ENCODE measurements around the gene ATRN.

ATRN gene

DNA sequence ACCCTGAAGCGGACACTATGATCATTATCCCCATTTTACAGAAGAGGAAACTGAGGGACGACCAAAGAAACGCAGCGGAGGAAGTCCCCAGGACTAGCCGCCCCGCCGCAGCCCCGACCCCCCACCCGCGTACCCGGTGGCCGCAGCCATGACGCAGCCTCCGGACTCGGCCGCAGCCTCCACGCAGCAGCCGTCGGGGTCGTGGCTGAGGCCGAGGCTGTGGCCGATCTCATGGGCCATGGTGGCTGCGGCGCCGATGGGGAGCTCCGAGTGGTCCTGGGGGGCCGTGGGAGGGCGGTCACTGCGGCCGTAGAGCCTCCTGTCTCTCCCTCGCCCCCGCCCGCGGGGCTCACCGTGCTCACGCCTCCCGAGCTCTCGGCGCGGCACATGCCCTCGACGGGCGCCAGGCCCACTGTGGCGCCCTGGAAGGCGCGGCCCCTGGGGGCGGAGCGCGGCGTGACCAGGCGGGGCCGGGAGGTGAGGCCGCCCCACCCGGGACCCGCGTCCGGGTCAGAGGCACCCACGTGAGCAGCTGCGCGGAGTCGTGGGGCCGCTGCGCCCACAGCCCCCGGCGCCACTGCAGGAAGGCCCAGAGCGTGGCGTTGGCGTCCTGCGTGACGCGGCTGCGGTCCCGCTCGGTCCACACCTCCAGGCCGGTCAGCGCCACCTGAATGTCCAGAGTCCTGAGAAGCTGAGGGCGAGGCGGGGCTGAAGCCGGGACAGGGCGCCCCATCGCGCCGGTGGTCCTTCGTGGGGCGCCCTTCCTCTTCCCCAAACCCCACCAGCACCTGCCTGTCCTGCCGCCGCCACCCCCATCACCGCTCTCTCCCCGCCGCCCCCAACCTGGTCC lies 202.6 kb downstream of the ATRN start:
- no peak for DNase-seq (ENCODE audit: low read depth in 2 of 2, low spot score in 1 of 2)

DNA sequence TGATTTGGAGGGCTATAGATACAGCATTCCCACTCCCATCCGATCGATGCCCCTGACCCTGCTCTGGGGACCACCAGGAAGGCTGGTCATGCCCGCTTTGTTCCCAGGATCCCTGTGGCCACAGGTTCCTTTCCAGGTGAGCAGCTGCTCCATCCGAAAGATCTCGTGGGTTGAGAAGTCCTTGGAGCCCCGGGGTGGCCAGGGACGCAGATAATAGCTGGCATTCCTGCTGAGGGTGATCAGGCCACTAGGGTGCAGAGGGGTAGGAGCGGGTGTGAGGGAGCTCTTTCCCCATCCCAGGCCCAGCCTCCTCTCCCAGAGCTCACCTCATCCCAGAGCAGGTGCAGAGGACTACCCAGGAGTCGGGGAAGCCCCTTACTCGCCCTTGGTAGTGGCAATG lies 203.6 kb downstream of the ATRN start:
- no peak for DNase-seq (ENCODE audit: low read depth in 2 of 2, low spot score in 1 of 2)

DNA sequence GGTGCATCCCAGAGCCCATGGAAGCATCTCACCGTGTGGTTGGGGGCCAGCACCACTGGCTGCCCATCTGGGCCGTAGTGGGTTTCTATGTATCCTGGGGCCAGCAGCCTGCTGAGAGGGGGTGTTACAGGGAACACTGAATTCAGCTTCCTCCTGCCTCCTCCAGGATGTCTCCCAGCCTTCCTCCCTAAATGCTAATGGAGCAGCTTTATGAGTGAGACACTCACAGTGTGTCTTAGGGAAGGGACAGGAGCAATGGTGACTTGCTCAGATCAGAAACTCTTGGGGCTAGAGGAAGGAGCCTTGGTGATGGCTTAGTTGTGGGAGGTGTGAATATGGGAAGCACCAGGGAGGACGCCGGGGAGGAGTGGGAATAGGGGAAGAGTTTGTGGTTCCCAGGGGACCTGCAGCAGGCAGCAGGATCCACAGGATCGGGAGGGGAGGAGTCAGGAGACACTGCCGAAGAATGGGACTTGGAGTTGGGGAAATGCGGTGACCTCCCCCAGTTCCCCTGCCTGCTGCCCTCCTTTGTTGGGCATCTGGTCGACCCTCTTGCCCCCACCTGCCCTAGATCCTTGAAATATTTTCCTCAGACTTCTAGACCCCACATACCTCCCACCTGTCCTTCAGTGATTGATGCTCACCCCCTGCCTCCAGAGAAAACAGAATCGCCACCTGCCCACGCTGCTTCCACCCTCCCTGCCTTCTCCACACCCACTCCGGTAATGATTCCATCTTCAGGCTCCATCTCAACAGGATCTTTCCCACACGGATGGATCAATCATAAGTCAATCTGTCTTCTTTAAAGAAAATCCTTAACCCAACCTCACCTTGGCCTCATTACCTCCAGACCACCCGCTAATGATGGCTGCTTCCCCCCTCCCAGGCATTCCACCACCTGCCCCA lies 204.4 kb downstream of the ATRN start:
- no peak for DNase-seq (ENCODE audit: low read depth in 2 of 2, low spot score in 1 of 2)

DNA sequence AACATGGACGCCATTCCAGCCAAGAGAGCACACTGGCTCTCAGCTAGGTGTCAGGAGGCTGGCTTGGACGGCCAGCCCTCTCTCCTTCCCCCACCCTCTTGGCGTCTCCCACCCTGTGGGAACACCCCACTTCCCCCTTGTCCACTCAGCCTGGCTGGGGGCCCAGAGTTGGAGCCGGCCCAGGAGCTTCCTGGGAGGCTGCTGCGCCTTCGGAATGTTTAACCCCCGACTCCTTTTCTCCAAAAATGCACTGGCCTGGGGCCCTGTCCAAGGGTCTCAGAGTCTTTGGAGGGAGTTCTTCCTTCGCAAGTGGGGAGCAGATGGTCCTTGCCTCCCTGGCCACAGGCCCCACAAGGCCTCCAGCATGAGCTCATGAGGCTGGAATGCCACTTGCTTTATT lies 206.9 kb downstream of the ATRN start:
- DNase-seq (ENCODE audit: low read depth in 2 of 2, low spot score in 1 of 2) = no peak

DNA sequence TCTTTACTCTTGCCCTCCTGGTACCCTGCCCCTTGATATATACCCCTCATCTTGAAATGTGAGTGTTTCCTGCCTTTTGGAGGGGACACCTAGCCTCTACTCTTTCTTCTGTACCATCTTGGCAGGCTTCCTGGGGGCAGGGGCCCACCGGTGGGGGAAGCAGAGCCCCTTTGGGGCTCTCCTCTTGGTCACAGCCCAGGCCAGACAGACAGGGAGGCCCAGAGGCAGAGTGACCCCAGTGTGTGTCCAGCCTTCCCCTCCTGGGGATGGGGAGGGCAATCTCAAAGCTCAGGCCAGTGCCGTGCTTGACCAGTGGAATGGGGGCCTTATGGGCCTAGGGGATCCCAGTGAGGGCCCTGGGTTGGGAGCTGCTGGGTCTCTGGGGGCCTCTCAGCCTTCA lies 207.4 kb downstream of the ATRN start:
- no peak for DNase-seq (ENCODE audit: low read depth in 2 of 2, low spot score in 1 of 2)

DNA sequence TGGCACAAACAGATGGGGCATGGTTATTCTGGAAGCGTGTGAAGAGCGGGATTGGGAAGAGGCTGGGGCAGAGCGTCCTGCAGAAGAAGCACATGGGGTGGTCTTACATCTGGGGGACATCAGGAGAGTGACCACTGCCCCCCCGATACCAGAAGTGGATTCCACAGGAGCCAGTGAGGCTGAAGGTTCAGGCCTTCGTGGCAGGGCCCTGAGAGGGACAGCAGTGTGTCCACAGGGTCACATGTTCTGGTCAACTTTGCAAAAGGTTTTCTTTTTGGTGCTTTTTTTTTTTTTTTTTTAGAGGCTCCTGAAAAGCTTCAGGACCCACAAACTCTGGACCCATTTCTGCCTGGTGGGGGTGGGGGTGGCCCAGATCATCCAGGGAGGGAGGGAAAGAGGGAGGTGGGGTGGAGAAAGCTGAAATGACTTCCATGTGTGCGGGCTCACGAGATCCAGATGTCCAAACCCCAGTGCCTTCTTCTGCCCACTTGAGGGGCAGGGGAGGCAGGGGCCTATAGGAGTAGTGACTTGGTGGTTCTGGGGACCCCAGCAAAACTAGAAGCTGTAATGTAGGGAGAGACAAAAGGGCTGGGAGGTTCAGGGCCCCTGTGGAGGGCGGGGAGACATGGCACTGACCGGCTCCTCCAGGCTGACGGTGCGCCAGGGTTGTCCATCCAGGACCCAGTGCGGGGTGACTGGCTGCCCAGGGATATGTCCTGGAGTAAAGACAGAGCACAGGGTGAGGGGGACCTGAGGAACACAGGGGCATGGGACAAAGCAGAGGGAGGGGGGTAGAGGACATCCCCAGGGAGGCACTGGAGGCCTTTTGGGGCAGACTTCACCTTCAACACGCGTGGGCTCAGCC lies 208.3 kb downstream of the ATRN start:
- DNase-seq (ENCODE audit: low read depth in 2 of 2, low spot score in 1 of 2) = no peak

DNA sequence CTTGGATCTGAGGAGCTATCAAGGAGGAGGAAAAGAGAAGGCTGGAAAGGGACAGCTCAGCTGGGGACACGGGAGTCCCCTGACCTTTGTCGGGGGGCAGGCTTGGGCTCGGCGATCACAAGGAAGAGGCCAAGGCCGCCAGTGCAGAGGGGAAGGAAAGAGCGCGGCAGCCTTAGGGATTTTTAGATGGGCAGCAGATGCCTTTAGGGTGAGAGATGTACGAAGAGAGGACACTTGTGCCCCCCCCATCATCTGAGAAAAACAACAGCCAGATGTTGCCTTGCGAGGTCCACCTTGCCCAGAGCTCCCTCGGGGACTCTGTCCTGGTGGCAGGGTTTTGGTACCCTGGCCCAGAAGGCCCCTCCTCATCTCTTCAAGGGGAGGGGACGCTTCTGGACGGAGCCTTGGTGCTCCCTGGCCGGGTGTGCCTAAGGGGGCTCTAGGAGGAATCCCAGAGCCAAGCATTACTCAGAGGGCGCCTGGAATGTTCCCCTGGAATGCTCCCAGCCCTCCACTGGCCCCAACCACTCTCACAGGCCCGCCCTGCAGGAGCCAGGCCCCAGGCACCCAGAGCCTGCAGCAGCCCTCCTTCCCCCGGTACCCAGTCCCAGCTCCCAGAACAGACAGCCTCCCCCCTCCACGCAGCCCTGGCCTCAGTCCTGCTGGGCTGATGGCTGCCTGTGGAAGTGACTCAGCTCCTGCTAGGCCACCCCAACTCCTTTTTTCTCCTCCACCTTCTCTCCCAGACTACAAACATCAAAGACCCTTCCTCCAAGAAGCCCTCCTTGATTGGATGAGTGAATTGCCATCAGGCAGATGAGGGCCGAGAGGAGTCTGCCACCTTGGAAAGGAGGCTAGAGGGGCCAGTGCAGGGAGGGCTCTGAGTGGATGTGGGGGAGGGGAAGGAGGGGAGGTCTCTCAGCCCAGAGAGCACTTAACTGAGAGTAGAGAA lies 209.2 kb downstream of the ATRN start:
- DNase-seq (ENCODE audit: low read depth in 2 of 2, low spot score in 1 of 2) = no peak

DNA sequence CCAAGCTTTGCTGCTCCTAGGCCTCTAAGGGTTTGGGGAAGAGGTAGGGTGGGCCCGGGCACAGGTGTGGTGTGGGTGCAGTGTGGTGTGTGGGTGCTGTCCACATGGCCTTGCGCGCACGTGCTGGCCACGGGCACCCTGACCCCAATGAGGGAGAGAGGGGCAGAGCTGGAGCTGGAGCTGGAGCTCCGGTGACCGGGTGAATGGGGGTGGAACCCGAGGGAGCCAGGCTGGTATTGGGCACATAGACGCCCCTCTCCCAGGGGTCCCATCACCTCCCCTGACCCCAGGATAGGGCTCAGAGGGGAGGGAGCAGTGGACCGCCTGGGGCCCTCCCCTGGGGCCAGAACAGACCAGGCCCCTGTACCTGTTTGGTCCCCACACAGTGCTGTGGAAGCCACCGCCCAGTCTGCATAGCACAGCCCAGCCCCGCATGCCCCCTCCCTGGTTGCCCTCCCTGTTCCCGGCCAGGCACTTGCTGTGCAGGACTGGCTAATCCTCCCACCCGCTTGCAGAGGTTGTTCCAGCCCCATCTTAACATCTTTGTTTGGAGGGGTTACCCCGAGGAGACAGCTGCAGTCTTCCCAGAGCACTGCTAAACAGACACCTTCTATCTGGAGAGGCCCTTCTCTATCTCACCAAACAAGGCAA lies 210.0 kb downstream of the ATRN start:
- DNase-seq (ENCODE audit: low read depth in 2 of 2, low spot score in 1 of 2) = no peak

DNA sequence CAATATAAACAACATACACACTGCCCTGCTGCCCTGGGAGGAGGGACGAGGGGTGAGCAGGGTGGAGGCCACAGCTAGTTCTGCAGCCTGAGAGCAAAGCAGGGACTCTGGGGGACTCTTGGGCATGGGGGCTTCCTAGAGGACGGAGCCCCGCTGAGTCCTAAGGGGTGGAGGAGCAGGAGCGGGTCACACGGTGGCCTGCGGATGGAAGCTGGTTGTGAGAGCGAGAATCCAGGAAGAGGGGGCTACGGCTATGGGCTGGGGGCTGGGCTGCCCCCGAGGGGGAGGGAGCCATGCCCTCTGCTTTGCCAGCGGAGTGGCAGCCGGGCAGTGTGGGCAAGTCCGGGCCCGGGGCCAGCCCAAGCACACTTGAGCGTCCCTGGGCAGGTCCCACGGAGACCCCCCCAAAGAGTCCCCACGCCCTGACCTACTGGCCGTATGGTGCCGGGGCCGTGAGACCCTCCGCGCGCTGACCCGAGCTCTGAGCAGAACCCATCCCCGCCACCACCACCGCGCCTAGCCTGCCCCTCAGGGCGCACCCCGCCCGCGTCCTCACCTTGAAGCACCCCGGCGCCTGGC lies 210.6 kb downstream of the ATRN start:
- DNase-seq (ENCODE audit: low read depth in 2 of 2, low spot score in 1 of 2) = no peak

DNA sequence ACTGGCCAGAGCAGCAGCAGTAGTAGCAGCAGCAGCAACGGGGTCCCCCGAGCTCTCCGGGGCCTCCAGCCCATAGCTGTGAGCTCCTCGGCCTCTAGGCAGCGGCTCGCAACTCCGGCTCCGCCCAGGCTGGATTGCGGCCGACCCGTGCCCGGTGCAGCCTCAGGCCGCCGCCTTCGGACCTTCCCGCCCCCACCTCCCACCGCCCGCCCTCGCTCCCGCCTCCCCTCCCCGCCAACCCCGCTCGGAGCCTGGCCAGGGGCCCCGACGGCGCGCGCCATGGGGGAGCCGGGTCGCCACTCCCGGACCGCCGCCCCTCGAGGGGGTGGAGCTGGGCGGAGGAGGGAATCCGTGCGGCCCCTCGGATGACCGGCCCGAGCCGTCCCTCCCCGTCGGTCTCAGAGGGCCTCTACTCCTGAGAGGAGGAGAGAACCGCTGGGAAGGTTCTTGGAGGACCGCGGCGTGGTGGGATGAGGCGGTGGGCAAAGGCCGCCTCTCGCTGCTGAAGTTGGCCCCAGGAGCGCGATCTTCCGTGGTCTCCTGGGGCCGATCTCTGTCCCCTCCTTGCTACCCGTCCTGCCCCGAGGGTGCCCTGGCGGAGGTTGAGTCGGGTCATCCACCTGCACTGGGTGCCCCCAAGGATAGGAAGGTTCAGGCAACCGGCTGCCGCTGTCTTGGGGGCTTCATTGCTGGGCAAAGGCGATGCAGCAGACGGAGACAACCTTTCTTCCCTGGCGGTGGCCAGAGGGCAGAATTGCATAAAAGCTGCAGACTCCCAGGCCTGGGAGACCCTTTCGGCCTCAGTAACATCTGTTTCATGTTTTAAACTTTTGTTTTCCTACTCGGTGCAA lies 211.3 kb downstream of the ATRN start, which contains the start of gene ADAM33:
ADAM33 (minus strand) TSS at position 80 of the 851 bp plus-strand sequence; CDS start at position 74, 6 bp downstream.
- no peak for DNase-seq (ENCODE audit: low read depth in 2 of 2, low spot score in 1 of 2)

DNA sequence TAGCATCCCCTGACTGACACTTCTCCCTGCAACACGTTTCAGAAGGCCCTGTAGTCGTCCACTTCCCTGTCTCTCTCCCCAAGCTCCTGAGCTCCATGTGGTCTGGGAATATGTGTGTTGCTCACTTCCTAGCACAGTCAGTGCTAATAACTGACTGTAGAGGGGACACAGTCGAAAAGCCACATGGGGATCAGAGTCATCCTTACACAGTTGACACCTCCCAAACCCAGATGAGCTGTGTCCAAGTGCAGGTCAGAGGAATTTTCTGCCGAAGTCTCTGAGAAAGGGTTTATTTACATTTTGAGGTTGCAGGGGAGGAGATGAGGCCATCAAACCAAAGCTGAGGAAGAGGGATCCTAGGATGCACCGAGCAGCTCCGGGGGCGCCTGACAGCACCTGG lies 214.5 kb downstream of the ATRN start:
- DNase-seq (ENCODE audit: low read depth in 2 of 2, low spot score in 1 of 2) = no peak

DNA sequence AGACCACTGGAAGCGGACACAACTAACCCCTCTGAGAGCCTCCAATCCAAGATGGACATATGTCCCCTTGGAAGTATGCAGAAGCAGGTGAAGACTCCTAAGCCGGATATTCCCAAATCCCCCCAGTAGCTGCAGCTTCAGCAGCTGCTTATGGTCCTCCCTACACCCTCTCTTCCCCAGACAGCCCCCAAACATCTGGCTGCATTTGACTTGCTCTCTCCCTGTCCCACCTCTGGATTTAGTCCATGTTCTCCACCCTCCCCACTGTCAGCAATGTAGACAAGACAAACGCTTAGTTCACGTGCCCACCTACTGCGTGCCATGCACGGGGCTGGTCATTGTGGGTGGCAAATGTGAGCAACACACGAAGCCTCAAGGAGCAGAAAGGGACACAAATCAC lies 215.6 kb downstream of the ATRN start:
- no peak for DNase-seq (ENCODE audit: low read depth in 2 of 2, low spot score in 1 of 2)

DNA sequence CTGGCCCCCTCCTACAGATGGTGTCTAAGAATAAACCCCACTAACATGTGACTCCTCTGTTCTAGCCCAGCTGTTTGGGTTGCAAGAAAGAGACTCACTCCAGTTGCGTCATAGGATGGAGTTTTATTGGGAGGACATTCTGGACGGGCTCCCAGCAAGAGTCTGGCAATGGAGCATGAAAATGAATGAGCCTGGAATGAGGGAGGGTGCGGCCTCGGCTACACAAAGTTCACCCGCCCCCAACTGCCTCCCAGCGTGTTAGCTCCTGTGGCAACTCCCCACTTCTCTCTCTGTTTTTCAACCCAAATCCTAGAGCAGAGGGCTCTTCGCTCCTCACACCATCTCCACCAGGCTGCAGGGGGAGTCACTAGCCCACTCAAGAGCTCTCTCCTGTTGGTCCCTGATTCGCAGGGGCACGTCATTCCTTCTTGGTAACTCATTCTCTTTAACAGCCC lies 216.1 kb downstream of the ATRN start:
- no peak for DNase-seq (ENCODE audit: low read depth in 2 of 2, low spot score in 1 of 2)

DNA sequence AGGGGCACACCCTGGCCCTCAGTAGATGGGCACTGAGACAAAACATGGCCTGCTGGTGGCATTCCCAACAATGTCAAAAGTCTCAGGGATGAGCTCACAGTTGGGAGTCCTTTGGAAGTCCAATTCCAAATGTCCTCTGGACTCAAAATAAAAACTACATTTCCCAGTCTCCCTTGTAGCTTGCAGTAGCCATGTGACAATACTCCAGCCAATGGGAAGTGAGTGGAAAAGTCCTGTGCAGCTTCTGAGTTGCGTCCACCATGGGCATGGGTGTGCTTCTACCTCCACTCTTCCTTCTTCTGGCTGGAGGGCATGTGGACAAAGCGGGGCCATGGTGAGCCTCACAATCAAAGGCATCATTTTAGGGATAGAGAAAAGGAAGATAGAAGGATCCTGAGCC lies 216.8 kb downstream of the ATRN start:
- no peak for DNase-seq (ENCODE audit: low read depth in 2 of 2, low spot score in 1 of 2)

DNA sequence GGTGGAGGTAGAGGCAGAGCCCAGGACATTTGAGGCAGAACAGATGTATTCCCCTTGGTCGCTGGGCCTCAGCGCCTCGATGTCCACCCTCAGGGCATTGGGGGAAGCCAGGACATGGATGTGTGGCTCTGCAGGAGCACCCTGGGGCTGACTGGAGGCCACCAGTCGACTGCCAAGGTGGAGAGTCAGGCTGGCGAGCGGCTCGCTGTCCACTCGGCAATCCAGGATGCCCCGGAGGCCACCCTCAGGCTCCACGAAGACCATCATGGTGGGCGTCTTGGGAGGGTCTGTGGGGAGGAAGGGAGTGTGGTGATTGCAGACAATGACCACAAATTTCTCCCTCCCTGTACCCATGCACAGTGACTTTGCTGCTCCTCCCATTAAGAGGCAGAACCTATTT lies 219.2 kb downstream of the ATRN start:
- DNase-seq (ENCODE audit: low read depth in 2 of 2, low spot score in 1 of 2) = no peak

DNA sequence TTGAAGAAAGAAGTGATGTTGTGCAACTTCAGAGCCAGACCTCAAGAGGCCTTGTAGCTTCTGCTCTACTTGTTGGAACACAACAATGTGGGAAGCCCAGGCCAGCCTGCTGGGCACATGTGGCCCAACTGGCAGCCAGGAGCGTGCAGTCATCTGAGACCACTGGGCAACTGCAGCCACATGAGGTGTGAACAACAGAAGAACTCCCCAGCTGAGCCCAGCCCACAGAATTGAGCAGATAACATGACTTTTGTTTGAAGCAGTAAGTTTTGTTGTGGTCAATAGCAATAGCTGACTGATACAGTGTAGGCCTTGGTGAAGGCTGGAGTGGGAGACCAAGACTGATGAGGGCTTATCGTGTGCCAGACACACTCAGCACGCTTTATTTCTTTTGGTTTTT lies 219.6 kb downstream of the ATRN start:
- no peak for DNase-seq (ENCODE audit: low read depth in 2 of 2, low spot score in 1 of 2)

DNA sequence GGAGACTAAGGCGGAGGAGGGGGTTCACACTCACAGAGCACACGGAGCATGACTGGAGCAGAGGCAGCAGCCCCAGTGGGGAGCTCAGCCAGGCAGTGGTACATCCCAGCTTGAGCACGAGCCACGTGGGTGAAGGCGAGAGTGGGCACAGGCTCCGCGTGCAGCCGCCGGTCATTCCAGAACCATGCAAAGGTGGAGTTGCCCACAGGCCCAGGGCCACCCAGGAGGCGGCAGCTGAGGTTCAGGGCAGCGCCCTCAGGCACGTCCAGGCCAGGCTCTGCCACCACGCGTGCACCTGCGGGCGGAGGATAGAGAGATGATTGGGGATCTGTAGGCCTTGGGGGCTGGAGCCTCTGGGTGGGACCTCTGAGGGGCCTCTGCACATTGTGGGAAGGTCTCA lies 220.5 kb downstream of the ATRN start:
- no peak for DNase-seq (ENCODE audit: low read depth in 2 of 2, low spot score in 1 of 2)

DNA sequence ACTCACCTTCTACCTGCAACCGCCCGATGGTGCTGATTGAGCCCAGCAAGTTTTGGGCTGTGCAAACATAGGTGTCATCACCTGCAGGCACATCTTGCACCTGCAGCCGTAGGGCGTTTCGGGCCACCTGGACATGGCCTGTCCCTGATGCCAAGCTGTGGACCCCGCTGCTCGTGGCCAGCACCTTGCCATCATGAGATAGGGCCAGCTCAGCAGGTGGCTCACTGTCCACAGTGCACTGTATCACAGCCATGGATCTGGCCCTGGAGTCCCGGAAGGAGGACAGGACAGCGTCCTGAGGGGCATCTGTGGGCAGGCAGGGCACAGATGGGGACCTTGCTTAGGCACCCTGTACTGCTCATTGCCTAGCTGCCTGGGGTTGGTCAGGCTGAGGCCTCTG lies 221.1 kb downstream of the ATRN start:
- DNase-seq (ENCODE audit: low read depth in 2 of 2, low spot score in 1 of 2) = no peak

Measured in stimulated activated CD8-positive, alpha-beta memory T cell treated with anti-CD3 and anti-CD28 coated beads, Interleukin-4, amount 100 ng/mL, for 1 hour (primary cell).